HEK293 (cell line): ENCODE results near the gene FTO.

Experiments
- CTCF ChIA-PET: fragments of 350-600 bp; formaldehyde crosslinking; extraction: SDS; loops from one replicate; lab custom pipeline; 2021; ENCODE audit warnings: antibody characterized with exemption; lab: Yijun Ruan, JAX
- POLR2A ChIA-PET: fragments of 300-600 bp; formaldehyde crosslinking; extraction: SDS; loops from one replicate; lab custom pipeline; 2020; ENCODE audit warnings: antibody characterized with exemption, inconsistent platforms; lab: Yijun Ruan, JAX
- H3K27ac ChIP-seq: fragments of 200-500 bp; sonication (Bioruptor generic); 2 replicates; pipeline ENCODE4 v1.5.1; 2014; ENCODE audit warnings: low read depth, low read length, control low read depth, inconsistent platforms; ENCODE audit errors: extremely low read depth
- H3K36me3 ChIP-seq, 2 experiments: fragments of 200-500 bp in 1 of 2; sonication (Bioruptor generic) in 1 of 2; 1 replicate in 1 of 2; 2 replicates in 1 of 2; pipeline ENCODE4 v1.5.1; 2014 to 2017; ENCODE audit warnings: inconsistent platforms in 2 of 2, low read length in 2 of 2; ENCODE audit not compliant: control insufficient read depth in 2 of 2, insufficient read depth in 1 of 2
- H3K4me1 ChIP-seq: fragments of 200-500 bp; sonication (Bioruptor generic); 2 replicates; pipeline ENCODE4 v1.5.1; 2014; ENCODE audit warnings: mild to moderate bottlenecking, low read length, inconsistent platforms; ENCODE audit not compliant: control insufficient read depth, insufficient read depth
- H3K4me3 ChIP-seq: 2 replicates; pipeline ENCODE4 v1.5.1; 2011; ENCODE audit warnings: low read depth, mild to moderate bottlenecking, control low read depth, low read length, moderate library complexity
- H3K9me3 ChIP-seq: fragments of 200-500 bp; sonication (Bioruptor generic); 2 replicates; pipeline ENCODE4 v1.5.1; 2014; ENCODE audit warnings: low read depth, low read length, inconsistent platforms; ENCODE audit not compliant: control insufficient read depth, insufficient read depth
- KLF16 ChIP-seq: fragments of 450-650 bp; formaldehyde crosslinking; IDR thresholded peaks from 2 replicates; pipeline ENCODE4 v1.5.1; 2017; ENCODE audit warnings: missing biosample characterization, missing genetic modification characterization
- KLF8 ChIP-seq: fragments of 450-650 bp; formaldehyde crosslinking; IDR thresholded peaks from 2 replicates; pipeline ENCODE4 v1.5.1; 2016; ENCODE audit warnings: missing biosample characterization, missing genetic modification characterization
- MZF1 ChIP-seq: fragments of 450-650 bp; formaldehyde crosslinking; IDR thresholded peaks from 2 replicates; pipeline ENCODE4 v1.5.1; 2017; ENCODE audit warnings: missing biosample characterization, missing genetic modification characterization, borderline replicate concordance
- PRDM10 ChIP-seq: fragments of 450-650 bp; formaldehyde crosslinking; IDR thresholded peaks from 2 replicates; pipeline ENCODE4 v1.5.1; 2016; ENCODE audit warnings: missing biosample characterization, missing genetic modification characterization
- ZBTB20 ChIP-seq: fragments of 450-650 bp; formaldehyde crosslinking; IDR thresholded peaks from 2 replicates; pipeline ENCODE4 v1.5.1; 2016; ENCODE audit warnings: missing biosample characterization, missing genetic modification characterization
- ZFP41 ChIP-seq: fragments of 450-650 bp; formaldehyde crosslinking; IDR thresholded peaks from 2 replicates; pipeline ENCODE4 v1.5.1; 2016; ENCODE audit warnings: missing biosample characterization, missing genetic modification characterization, borderline replicate concordance
- ZNF140 ChIP-seq: fragments of 450-650 bp; formaldehyde crosslinking; IDR thresholded peaks from 2 replicates; pipeline ENCODE4 v1.5.1; 2016; ENCODE audit warnings: missing biosample characterization, missing genetic modification characterization
- ZNF239 ChIP-seq: fragments of 450-650 bp; formaldehyde crosslinking; IDR thresholded peaks from 2 replicates; pipeline ENCODE4 v1.5.1; 2016; ENCODE audit warnings: missing biosample characterization, missing genetic modification characterization
- ZNF280C ChIP-seq: fragments of 450-650 bp; formaldehyde crosslinking; IDR thresholded peaks from 2 replicates; pipeline ENCODE4 v1.5.1; 2016; ENCODE audit warnings: missing biosample characterization, missing genetic modification characterization
- ZNF423 ChIP-seq: fragments of 450-650 bp; formaldehyde crosslinking; IDR thresholded peaks from 2 replicates; pipeline ENCODE4 v1.5.1; 2016; ENCODE audit warnings: missing biosample characterization, missing genetic modification characterization
- ZNF561 ChIP-seq: fragments of 450-650 bp; IDR thresholded peaks from 2 replicates; pipeline ENCODE4 v1.5.1; 2018; ENCODE audit warnings: missing biosample characterization, missing genetic modification characterization, borderline replicate concordance
- ZNF621 ChIP-seq: fragments of 450-650 bp; formaldehyde crosslinking; IDR thresholded peaks from 2 replicates; pipeline ENCODE4 v1.5.1; 2017; ENCODE audit warnings: missing biosample characterization, missing genetic modification characterization
- TF ChIP-seq, protein P1 (sequence below): fragments of 450-650 bp; formaldehyde crosslinking; IDR thresholded peaks from 2 replicates; pipeline ENCODE4 v1.5.1; 2016; ENCODE audit warnings: missing biosample characterization, missing genetic modification characterization

Gene FTO

DNA sequence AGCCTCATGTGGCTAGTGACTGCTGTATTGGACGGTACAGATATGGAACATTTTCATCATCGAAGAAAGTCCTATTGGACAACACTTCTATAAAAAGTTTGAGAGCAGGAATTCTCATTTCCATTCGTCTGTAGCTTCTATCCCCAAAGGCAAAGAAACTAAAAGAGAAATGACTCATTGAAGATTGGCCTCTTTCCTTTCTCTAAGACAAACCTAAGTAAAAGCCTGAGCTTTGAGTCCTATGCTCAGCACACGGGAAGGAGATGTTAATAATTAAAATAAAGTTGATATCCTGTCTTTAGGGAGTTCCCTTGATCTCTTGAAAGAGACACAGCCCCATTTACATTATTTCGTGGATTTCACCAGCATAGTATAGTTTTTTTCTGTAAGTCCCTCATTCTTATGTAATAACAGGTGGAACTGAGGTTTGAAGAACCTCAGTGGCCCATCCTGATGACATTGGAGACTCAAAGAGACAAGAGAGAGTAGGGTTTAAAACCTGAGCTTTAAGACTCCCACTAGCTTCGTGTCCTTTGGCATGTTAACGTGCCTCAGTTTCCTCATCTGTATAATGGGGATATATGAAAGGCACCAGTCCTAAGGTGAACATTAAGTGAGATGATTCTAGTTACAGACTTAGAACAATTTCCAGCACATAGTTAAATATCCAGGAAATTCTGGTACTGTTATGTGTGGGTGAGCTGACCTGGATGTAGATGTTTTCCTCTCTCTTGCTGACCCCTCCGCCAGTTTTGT lies 408.7 kb downstream of the FTO start:
- TF ChIP-seq ZNF280C (tag by site-specific recombination), result no peak
- no peak for TF ChIP-seq MZF1 (tag by site-specific recombination)
- no peak for TF ChIP-seq ZNF239 (tag by site-specific recombination)
- TF ChIP-seq, protein P1, sequence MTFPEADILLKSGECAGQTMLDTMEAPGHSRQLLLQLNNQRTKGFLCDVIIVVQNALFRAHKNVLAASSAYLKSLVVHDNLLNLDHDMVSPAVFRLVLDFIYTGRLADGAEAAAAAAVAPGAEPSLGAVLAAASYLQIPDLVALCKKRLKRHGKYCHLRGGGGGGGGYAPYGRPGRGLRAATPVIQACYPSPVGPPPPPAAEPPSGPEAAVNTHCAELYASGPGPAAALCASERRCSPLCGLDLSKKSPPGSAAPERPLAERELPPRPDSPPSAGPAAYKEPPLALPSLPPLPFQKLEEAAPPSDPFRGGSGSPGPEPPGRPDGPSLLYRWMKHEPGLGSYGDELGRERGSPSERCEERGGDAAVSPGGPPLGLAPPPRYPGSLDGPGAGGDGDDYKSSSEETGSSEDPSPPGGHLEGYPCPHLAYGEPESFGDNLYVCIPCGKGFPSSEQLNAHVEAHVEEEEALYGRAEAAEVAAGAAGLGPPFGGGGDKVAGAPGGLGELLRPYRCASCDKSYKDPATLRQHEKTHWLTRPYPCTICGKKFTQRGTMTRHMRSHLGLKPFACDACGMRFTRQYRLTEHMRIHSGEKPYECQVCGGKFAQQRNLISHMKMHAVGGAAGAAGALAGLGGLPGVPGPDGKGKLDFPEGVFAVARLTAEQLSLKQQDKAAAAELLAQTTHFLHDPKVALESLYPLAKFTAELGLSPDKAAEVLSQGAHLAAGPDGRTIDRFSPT, result no peak
- H3K4me3 ChIP-seq, result no peak overlapping the region
- H3K36me3 ChIP-seq, result peaks cover 0 to 10% of the 10 kb centered on the region in 2 experiments; a peak in 2 of 3 replicates
- POLR2A ChIA-PET, result interaction anchor here (0.5 kb wide), 1 partner anchor 555 kb away, joined by 3 read pairs; no protein-coding TSS in a partner anchor
- no peak overlapping the region for H3K27ac ChIP-seq
- no peaks in the 10 kb centered on the region for H3K4me1 ChIP-seq
- H3K9me3 ChIP-seq, result no peaks in the 10 kb centered on the region
- CTCF ChIA-PET, result interaction anchor here (0.6 kb wide), 1 partner anchor 11 kb away, joined by 4 read pairs; no protein-coding TSS in a partner anchor

- Histone ChIP-seq H3K4me1 (no peaks in the 10 kb centered on the region), H3K27ac (no peak overlapping the region), H3K9me3 (no peaks in the 10 kb centered on the region), H3K4me3 (no peak overlapping the region), H3K36me3 (peaks cover 0 to 10% of the 10 kb centered on the region in 2 experiments; a peak in 2 of 3 replicates)
- TF ChIP-seq ZNF561 (tag by site-specific recombination), result no peak
- no peak for TF ChIP-seq ZFP41 (tag by site-specific recombination)
- no peak for TF ChIP-seq MZF1 (tag by site-specific recombination)
- no peak for TF ChIP-seq KLF16 (tag by site-specific recombination)
- no peak for TF ChIP-seq PRDM10 (tag by site-specific recombination)
- no peak for TF ChIP-seq ZBTB20
- no peak for TF ChIP-seq ZNF423 (tag by site-specific recombination)
- TF ChIP-seq ZNF140 (tag by site-specific recombination), result no peak
- no peak for TF ChIP-seq ZNF621 (tag by site-specific recombination)
- TF ChIP-seq KLF8 (tag by site-specific recombination), result no peak
- CTCF ChIA-PET, result no interaction called here
- POLR2A ChIA-PET, result no interaction called here
These were observed 411.6 kb downstream of the FTO start for GRCh38 chr16:54115558-54115957.
